Peyer's patch (tissue), 4 donors: ENCODE data around the gene PAN3.

Source experiments
- CTCF ChIP-seq, 6 experiments: fragments of 450-650 bp in 4 of 6; fragments of 200-600 bp in 2 of 6; sonication (generic) in 1 of 6; IDR thresholded peaks; one replicate each; pipeline ENCODE4 v1.5.1; 2017 to 2019; ENCODE audit warnings: antibody characterized with exemption in 6 of 6, mild to moderate bottlenecking in 3 of 6, moderate library complexity in 1 of 6
- POLR2A ChIP-seq, 2 donors: fragments of 450-650 bp; IDR thresholded peaks; one replicate each; pipeline ENCODE4 v1.5.1; 2017; ENCODE audit warnings: antibody characterized with exemption in 2 of 2, mild to moderate bottlenecking in 2 of 2, moderate library complexity in 2 of 2

- TF ChIP-seq CTCF (IDR thresholded peaks at IDR 0.05) (no peak), POLR2A (IDR thresholded peaks at IDR 0.05) (no peak)
Measured at GRCh38 chr13:28252547-28252946, 114.2 kb downstream of the PAN3 start.
